ENCODE data around the gene BPIFB2. TPM values are rescaled to one million over a fixed set of nuclear protein-coding genes. Genes with fewer than 3 reads are reported as not detected.

The BPIFB2 gene
- total and polyA plus RNA-seq, 2 donors (not counting 1 experiment from before 2014, with no cell fraction given): not detected

- H3K27ac ChIP-seq (ENCODE audit: insufficient read depth, low read length): no peak overlapping the region
- no peaks in the 10 kb centered on the region for H3K27me3 ChIP-seq (ENCODE audit: control insufficient read depth, insufficient read depth, low read length)
- H3K9me3 ChIP-seq (ENCODE audit: control insufficient read depth, insufficient read depth, low read depth, low read length): no peaks in the 10 kb centered on the region
- H3K4me2 ChIP-seq (ENCODE audit: extremely low read depth, insufficient read depth, low read length): no peak overlapping the region
- no peak for DNase-seq (ENCODE audit: low read depth in 2 of 2)
- no peaks in the 10 kb centered on the region for H4K20me1 ChIP-seq (ENCODE audit: control insufficient read depth, extremely low read depth, insufficient read depth, low read length)
- no peaks in the 10 kb centered on the region for H3K79me2 ChIP-seq (ENCODE audit: control insufficient read depth, insufficient read depth, low read length)
- H2AFZ ChIP-seq (ENCODE audit: low read length): no peak overlapping the region
- H3K9ac ChIP-seq (ENCODE audit: insufficient read depth, low read length): no peak overlapping the region
- H3K4me3 ChIP-seq (replicated peaks in 1 of 4; ENCODE audit: control extremely low read depth in 1 of 4, insufficient read depth in 1 of 4, low read depth in 3 of 4, low read length in 4 of 4): no peak overlapping the region
- no peaks in the 10 kb centered on the region for H3K36me3 ChIP-seq (ENCODE audit: control insufficient read depth, insufficient read depth, low read length)
- H3K4me1 ChIP-seq (ENCODE audit: control insufficient read depth, extremely low read depth, insufficient read depth, low read length): no peaks in the 10 kb centered on the region
- TF ChIP-seq CTCF (conservative IDR thresholded peaks at IDR 0.05 in 1 of 2, IDR thresholded peaks at IDR 0.05 in 1 of 2; ENCODE audit: low read depth in 1 of 2, low read length in 2 of 2): no peak
Measured at GRCh38 chr20:32989507-32990283, 17.8 kb upstream of the BPIFB2 start.

- no peaks in the 10 kb centered on the region for H3K4me1 ChIP-seq (ENCODE audit: control insufficient read depth, extremely low read depth, insufficient read depth, low read length)
- no peaks in the 10 kb centered on the region for H3K9me3 ChIP-seq (ENCODE audit: control insufficient read depth, insufficient read depth, low read depth, low read length)
- H3K27ac ChIP-seq (ENCODE audit: insufficient read depth, low read length): no peak overlapping the region
- no peaks in the 10 kb centered on the region for H4K20me1 ChIP-seq (ENCODE audit: control insufficient read depth, extremely low read depth, insufficient read depth, low read length)
- H3K4me3 ChIP-seq (replicated peaks in 1 of 4; ENCODE audit: control extremely low read depth in 1 of 4, insufficient read depth in 1 of 4, low read depth in 3 of 4, low read length in 4 of 4): no peak overlapping the region
- H3K9ac ChIP-seq (ENCODE audit: insufficient read depth, low read length): no peak overlapping the region
- no peaks in the 10 kb centered on the region for H3K27me3 ChIP-seq (ENCODE audit: control insufficient read depth, insufficient read depth, low read length)
- no peak for DNase-seq (ENCODE audit: low read depth in 2 of 2)
- no peaks in the 10 kb centered on the region for H3K79me2 ChIP-seq (ENCODE audit: control insufficient read depth, insufficient read depth, low read length)
- TF ChIP-seq EZH2 (IDR thresholded peaks at IDR 0.05; ENCODE audit: low read length, missing control alignments): no peak
- TF ChIP-seq CTCF (conservative IDR thresholded peaks at IDR 0.05 in 1 of 2, IDR thresholded peaks at IDR 0.05 in 1 of 2; ENCODE audit: low read depth in 1 of 2, low read length in 2 of 2): no peak
- H3K36me3 ChIP-seq (ENCODE audit: control insufficient read depth, insufficient read depth, low read length): no peaks in the 10 kb centered on the region
- H2AFZ ChIP-seq (ENCODE audit: low read length): no peak overlapping the region
- H3K4me2 ChIP-seq (ENCODE audit: extremely low read depth, insufficient read depth, low read length): no peak overlapping the region
Measured at GRCh38 chr20:32990426-32990825, 17.1 kb upstream of the BPIFB2 start.

GRCh38 chr20:32991383-32991782 is 16.1 kb upstream of the BPIFB2 start:
- no peak overlapping the region for H3K4me3 ChIP-seq (replicated peaks in 1 of 4; ENCODE audit: control extremely low read depth in 1 of 4, insufficient read depth in 1 of 4, low read depth in 3 of 4, low read length in 4 of 4)
- no peaks in the 10 kb centered on the region for H4K20me1 ChIP-seq (ENCODE audit: control insufficient read depth, extremely low read depth, insufficient read depth, low read length)
- no peak for TF ChIP-seq CTCF (conservative IDR thresholded peaks at IDR 0.05 in 1 of 2, IDR thresholded peaks at IDR 0.05 in 1 of 2; ENCODE audit: low read depth in 1 of 2, low read length in 2 of 2)
- TF ChIP-seq EZH2 (IDR thresholded peaks at IDR 0.05; ENCODE audit: low read length, missing control alignments): no peak
- H3K4me2 ChIP-seq (ENCODE audit: extremely low read depth, insufficient read depth, low read length): no peak overlapping the region
- H3K79me2 ChIP-seq (ENCODE audit: control insufficient read depth, insufficient read depth, low read length): no peaks in the 10 kb centered on the region
- H2AFZ ChIP-seq (ENCODE audit: low read length): no peak overlapping the region
- no peaks in the 10 kb centered on the region for H3K27me3 ChIP-seq (ENCODE audit: control insufficient read depth, insufficient read depth, low read length)
- DNase-seq (ENCODE audit: low read depth in 2 of 2): no peak
- H3K27ac ChIP-seq (ENCODE audit: insufficient read depth, low read length): no peak overlapping the region
- no peak overlapping the region for H3K9ac ChIP-seq (ENCODE audit: insufficient read depth, low read length)
- no peaks in the 10 kb centered on the region for H3K36me3 ChIP-seq (ENCODE audit: control insufficient read depth, insufficient read depth, low read length)
- no peaks in the 10 kb centered on the region for H3K9me3 ChIP-seq (ENCODE audit: control insufficient read depth, insufficient read depth, low read depth, low read length)
- no peaks in the 10 kb centered on the region for H3K4me1 ChIP-seq (ENCODE audit: control insufficient read depth, extremely low read depth, insufficient read depth, low read length)

Data from fibroblast of lung (primary cell).